ENCODE data around the gene CGB8.

CGB8 gene

GRCh38 chr19:49006905-49007304 is 42.0 kb downstream of the CGB8 start:
- no peak for DNase-seq (ENCODE audit: low read depth)

GRCh38 chr19:49004964-49005614 is 43.8 kb downstream of the CGB8 start:
- no peak for DNase-seq (ENCODE audit: low read depth)

- no peak for DNase-seq (ENCODE audit: low read depth)
Observed at GRCh38 chr19:49004133-49004532, 44.8 kb downstream of the CGB8 start.

- peak; percentile 59 for DNase-seq (ENCODE audit: low read depth)
Observed at GRCh38 chr19:48999481-49000325, 49.2 kb downstream of the CGB8 start.

- DNase-seq (ENCODE audit: low read depth) = no peak
Observed at GRCh38 chr19:48997972-48998371, 50.9 kb downstream of the CGB8 start.

Measured in activated T-helper 1 cell treated with Interleukin-2 at 50 U/mL for 16 hours (primary cell).